ENCODE results near the gene LYST.
A peak's percentile ranks its signal among the peaks of the same experiment; 100 is the strongest.
"Not testable (repeated sequence)": the region's sequence is repeated elsewhere in the genome, so short reads cannot be mapped to it uniquely, and the experiment has no call there.

The LYST gene

DNA sequence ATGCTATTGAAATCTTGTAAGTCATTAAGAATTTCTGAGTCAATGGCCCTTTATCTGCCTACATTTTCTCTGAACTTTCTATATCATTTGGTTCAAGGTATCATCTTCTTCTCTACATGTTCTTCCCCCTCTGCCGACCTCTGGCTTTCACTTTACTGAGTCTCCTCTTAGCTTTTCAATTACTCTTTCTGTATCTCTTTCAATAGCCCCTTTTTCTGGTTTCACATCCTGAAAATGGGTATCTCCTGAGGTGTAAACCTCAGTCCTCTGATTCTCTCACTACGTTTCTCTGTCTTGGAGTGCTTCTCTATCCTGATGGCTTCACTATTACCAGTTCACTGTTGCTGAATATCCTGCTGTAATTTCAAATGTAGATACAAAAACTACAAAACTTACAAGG, 98.9 kb downstream of the LYST start:
- FAIRE-seq, result peak; percentile 86
- DNase-seq (ENCODE audit: insufficient read length, low spot score), result peak; percentile 31

GRCh38 chr1:235766794-235767285, 99.9 kb downstream of the LYST start:
- no peak for DNase-seq (ENCODE audit: insufficient read length, low spot score)

DNA sequence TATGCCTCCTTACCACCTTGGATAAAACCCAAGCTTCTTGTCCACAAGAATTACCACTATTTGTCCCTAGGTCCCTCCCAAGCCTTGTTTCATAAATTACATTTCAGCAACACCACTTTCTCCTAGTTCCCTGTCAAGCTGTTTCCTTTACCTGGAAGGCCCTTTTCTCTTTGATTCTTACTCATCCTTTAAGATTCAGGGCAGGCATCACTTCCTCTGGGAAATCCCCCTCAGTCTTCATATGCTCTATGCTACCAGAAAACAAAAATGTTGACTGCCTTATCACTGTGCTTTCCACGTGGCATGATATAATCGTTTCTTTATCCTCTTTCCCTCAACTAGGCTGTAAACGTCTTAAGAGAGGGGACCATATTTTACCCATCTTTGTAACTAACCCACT, 102.7 kb downstream of the LYST start:
- DNase-seq (ENCODE audit: insufficient read length, low spot score) (no peak), FAIRE-seq (peak; percentile 28)

More at GRCh38 chr1:235766794-235767285, 99.9 kb downstream of the LYST start:
- FAIRE-seq, result no peak

GRCh38 chr1:235759336-235759735, 107.4 kb downstream of the LYST start:
- DNase-seq (ENCODE audit: insufficient read length, low spot score) (no peak), FAIRE-seq (no peak)

- FAIRE-seq, result no peak
- DNase-seq (ENCODE audit: insufficient read length, low spot score), result no peak
Measured at GRCh38 chr1:235758931-235759330, 107.8 kb downstream of the LYST start.

DNA sequence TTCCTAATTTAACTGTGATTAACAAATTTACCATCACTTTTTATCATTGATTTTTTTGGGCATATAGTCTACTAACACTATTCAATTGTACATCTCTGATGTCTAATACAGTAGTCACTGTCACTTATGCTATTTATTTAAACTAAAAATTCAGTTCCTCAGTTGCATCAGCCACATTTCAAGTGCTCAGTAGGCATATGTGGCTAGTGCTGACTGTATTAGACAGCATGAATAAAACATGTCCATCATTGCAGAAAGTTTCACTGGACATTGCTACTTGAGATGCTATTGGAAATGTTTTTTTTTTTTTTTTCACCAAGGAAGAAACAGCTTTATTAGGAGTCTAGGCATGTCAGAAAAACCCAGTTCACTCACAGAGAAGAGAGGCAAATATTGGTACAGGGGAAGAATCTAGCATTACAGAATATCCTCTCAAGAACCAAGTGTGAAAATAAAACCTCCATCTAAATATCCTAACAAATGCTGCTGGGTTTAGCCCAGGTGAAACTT, 109.1 kb downstream of the LYST start:
- FAIRE-seq (peak; percentile 53), DNase-seq (ENCODE audit: insufficient read length, low spot score) (no peak)

- not testable (repeated sequence) for FAIRE-seq
Measured at GRCh38 chr1:235754186-235754585, 112.5 kb downstream of the LYST start.

DNA sequence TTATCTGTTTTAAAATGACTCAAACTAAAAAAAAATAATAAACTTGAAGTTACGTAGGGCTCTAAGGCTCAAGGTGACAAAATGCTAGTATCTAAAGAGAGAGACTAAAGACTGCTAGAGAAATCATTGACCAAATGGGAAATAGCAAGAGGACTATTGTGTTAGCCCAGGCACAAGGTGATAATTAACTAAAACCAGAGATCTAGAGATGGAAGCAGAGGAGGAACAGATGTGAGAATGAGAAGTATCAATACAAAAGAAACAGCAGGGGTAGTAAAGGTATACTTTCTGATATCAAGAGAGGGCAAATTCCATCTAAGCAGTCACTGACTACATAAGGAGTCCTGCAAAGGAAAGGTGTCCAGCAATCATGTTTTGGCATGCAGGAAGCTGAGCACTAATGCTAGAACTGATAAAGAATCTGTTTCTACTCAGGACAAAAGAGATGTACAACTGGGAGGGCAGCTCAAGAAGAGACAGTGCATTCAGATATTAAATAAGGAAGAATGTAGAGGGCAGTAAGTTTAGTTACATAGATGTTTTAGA, 116.9 kb downstream of the LYST start:
- FAIRE-seq (peak; percentile 59), DNase-seq (ENCODE audit: insufficient read length, low spot score) (no peak)

More at GRCh38 chr1:235754186-235754585, 112.5 kb downstream of the LYST start:
- not testable (repeated sequence) for DNase-seq (ENCODE audit: insufficient read length, low spot score)

DNA sequence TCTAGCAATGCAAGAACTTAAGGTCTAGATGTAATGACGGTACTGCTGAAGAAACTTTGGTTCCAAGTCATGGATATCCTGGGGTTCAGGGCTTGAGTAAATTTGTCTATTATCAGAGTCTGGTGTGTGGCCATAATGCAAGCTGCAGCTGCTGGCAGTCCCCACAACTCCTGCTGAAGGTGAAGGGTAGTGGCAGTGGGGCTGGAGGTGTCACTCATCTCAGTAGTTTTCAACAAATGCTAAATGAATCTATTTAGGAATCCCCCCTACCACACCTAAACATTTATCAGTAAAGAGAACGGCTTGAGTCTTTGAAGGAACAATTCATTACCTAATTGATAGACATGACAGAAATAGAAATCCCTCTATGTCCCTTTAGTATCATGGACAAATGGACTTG, 118.0 kb downstream of the LYST start:
- FAIRE-seq (no peak), DNase-seq (ENCODE audit: insufficient read length, low spot score) (no peak)

GRCh38 chr1:235746245-235746644, 120.5 kb downstream of the LYST start:
- FAIRE-seq, result no peak
- no peak for DNase-seq (ENCODE audit: insufficient read length, low spot score)

- DNase-seq (ENCODE audit: insufficient read length, low spot score) (no peak), FAIRE-seq (no peak)
Measured at GRCh38 chr1:235745503-235746136, 121.1 kb downstream of the LYST start.

DNA sequence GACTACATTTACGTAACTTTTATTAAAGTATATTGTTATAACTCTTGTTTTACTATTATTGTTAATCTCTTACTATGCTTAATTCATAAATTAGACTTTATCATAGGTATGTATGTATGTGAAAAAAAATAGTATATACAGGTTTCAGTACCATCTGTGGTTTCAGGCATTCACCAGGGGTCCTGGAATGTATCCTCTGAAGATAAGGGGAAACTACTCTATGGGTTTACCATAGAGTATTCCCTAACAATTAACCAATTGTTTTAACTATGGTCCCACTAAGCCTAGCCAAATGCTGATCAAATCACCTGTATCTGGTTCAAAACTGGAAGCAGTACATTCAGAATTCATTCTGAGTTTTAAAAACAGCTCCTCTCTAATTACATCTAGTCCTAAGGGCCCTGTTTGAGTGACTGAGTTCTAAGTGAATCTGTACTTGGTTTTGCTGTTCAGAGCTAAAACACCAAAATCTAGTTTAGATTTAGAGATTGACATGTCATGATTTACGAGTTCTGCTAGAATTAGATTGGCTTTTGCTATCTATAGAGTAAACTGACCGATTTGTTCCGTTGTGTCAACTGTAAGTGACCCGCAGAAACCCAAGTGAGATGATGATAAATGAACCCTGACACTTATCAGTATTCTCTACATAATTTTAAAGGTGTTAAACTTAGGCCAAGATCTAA, 123.6 kb downstream of the LYST start:
- DNase-seq (ENCODE audit: insufficient read length, low spot score), result no peak
- no peak for FAIRE-seq

GRCh38 chr1:235741294-235741693, 125.4 kb downstream of the LYST start:
- FAIRE-seq, result no peak
- no peak for DNase-seq (ENCODE audit: insufficient read length, low spot score)

DNA sequence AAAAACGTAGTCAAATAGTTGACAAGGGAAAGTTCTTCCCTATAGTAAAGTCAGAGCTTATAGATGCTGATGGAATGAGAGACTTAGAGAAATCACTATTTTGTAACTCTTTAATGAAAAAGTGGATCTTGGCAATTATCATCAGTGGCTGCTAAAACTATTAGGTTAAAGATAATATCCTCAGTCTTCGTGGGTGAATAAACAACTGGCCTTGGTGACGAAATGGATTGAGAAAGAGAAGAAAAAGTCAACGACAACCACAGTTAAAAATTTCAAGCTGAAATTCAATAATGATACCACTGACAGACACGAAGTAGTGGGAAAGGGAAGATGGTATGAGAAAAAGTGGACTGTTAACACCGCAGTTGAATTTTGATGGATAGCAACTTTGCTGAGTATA, 127.1 kb downstream of the LYST start:
- FAIRE-seq, result no peak
- DNase-seq (ENCODE audit: insufficient read length, low spot score), result no peak

DNA sequence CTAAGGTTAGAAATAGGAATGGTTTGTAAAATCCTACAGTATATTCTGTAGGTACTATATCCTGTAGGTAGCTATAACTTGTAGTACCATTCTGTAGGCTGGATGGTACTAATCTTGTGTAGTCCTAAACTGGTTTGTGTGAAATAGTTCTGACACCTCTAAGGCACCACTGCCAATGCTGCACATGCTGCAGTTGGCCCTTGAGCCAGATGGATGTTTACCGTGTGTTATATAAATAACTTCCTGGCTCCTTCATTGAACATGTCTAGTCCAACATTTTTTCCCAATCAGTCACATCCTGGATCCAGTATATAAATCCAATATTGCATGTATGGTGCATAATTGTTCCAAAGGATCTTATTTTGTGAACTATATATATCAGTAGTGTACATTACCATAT, 127.6 kb downstream of the LYST start:
- FAIRE-seq (no peak), DNase-seq (ENCODE audit: insufficient read length, low spot score) (no peak)

DNA sequence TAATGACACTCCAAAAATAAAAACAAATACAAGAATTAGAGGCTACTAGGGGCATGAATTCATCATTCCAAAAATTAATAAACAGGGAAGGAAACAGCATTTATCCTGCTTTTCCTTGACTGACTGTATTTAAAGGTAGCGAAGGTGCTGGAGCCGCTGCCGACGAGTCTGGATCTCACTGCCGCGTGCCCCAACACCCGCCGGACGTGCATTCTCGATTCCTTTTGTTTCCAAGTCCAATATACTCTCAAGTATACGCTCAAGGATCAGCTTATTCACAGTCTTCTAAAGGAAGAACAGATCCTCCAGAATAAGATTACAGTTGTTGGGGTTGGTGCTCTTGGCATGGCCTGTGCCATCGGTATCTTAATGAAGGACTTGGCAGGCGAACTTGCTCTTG, 129.0 kb downstream of the LYST start:
- no peak for DNase-seq (ENCODE audit: insufficient read length, low spot score)
- FAIRE-seq, result no peak

DNA sequence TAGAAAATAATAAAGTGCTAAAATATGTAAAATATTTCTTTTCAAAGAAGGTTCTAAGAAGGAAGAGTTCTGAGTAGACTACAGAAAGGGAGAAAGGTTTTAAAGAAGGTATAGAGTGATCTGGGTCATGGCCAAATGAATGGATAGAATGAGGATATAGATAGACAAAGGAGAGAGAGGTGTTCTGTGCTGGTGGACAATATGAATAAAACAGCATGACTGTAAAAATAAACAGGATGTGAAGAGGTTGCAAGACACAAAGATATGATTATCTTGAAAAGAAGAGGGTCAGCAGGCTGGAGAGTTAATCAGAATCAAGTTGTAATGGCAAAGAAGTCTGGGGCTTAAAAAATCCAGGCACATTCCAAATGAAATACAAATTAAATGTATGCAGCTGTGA, 130.4 kb downstream of the LYST start:
- FAIRE-seq (no peak), DNase-seq (ENCODE audit: insufficient read length, low spot score) (no peak)

- DNase-seq (ENCODE audit: insufficient read length, low spot score), result no peak
- FAIRE-seq, result no peak
Measured at GRCh38 chr1:235735621-235736020, 131.1 kb downstream of the LYST start.

DNA sequence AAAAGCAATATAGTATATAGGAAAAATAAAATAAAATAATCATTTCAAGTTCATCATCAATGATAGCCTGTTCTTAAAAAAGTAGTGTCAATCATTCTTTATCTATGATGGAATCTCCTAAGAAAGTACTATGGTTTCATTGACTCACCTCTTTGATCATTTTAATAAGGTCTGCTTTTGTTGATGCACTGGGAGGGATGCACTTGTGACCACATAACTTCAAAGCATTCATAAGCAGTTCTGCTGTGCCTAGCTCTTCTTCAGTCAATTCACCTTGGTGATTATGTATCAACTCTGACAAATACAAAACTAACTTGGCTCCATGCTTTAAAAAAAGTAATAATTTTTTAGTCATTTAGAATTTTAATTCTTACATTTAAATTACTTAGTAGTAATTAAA, 132.4 kb downstream of the LYST start:
- DNase-seq (ENCODE audit: insufficient read length, low spot score), result no peak
- FAIRE-seq, result no peak

- FAIRE-seq, result no peak
- DNase-seq (ENCODE audit: insufficient read length, low spot score), result no peak
Measured at GRCh38 chr1:235730007-235730406, 136.7 kb downstream of the LYST start.

DNA sequence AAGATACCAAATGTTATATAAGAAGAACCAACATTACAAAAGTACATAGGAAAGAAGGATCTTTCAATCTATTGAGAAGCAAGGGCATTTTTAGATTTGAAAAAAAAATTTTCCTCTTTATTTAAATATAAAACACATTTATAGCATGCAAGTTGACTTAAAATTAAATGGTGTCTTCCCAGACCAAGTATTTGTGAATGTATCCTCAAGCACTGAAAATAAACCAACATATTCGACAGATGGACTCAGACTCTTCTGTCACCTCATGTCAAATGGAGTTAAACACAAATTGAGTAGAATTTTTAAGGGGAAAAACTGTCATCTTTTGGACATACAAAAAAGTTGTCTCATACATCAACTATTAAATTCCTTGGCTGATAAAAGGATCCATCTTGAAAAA, 140.1 kb downstream of the LYST start:
- no peak for DNase-seq (ENCODE audit: insufficient read length, low spot score)
- no peak for FAIRE-seq

DNA sequence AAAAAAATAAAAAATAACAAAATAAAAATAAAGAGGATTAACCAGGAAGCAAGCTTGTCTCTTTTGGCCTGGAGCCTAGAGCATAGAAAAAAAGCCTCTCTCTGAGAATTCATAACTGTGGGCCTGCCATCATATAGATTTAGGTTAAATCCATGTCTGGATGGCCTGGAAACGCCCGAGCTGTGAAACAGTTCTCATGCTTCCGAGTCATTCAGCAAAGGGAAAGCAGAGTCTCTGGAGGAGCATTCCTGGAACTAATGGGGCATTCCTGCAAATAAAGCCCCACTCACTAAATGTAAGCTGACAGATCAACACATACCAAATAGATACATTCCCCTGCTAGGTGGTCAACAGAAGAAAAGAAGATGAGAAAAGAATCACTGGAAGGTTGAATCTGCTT, 141.3 kb downstream of the LYST start:
- FAIRE-seq (no peak), DNase-seq (ENCODE audit: insufficient read length, low spot score) (no peak)

Measured in GM19239 (cell line).